GM23338 (cell line): ENCODE data around the gene CERS5. TPM values are rescaled to one million over a fixed set of nuclear protein-coding genes. Genes with fewer than 3 reads are reported as not detected.

Experiments
- ATAC-seq: fragments of 200-7000 bp; cut with Tn5 transposase; 3 replicates; pipeline ENCODE4 v1.9.1; 2020
- DNase-seq: peaks from one replicate; pipeline ENCODE4 v3.0.0-alpha.2; 2015; ENCODE audit warnings: low spot score
- H2AFZ ChIP-seq: fragments of 200-600 bp; sonication (generic); 2 replicates; pipeline ENCODE4 v1.8.0; 2016; ENCODE audit warnings: antibody characterized with exemption, mild to moderate bottlenecking, moderate library complexity
- H3F3A ChIP-seq: fragments of 200-600 bp; sonication (generic); replicated peaks from 2 replicates; pipeline ENCODE4 v1.8.0; 2017; ENCODE audit warnings: antibody characterized with exemption, mixed run types, low read depth
- H3K27ac ChIP-seq: fragments of 200-600 bp; sonication (generic); 2 replicates; pipeline ENCODE4 v1.6.1; 2016; ENCODE audit warnings: low read depth
- H3K27me3 ChIP-seq: fragments of 200-600 bp; sonication (generic); 2 replicates; pipeline ENCODE4 v1.8.0; 2016; ENCODE audit warnings: mild to moderate bottlenecking, mixed run types, moderate library complexity; ENCODE audit not compliant: insufficient read depth
- H3K36me3 ChIP-seq: fragments of 200-600 bp; sonication (generic); 2 replicates; pipeline ENCODE4 v1.8.0; 2016; ENCODE audit warnings: mild to moderate bottlenecking; ENCODE audit not compliant: insufficient read depth
- H3K4me1 ChIP-seq: fragments of 200-600 bp; sonication (generic); 2 replicates; pipeline ENCODE4 v1.8.0; 2016; ENCODE audit warnings: mild to moderate bottlenecking, moderate library complexity; ENCODE audit not compliant: insufficient read depth
- H3K4me2 ChIP-seq: fragments of 200-600 bp; sonication (generic); 2 replicates; pipeline ENCODE4 v1.7.1; 2017; ENCODE audit warnings: mixed run types
- H3K4me3 ChIP-seq: fragments of 200-600 bp; sonication (generic); 2 replicates; pipeline ENCODE4 v1.6.1; 2016; ENCODE audit warnings: mixed run types
- H3K79me2 ChIP-seq: fragments of 200-600 bp; sonication (generic); replicated peaks from 2 replicates; pipeline ENCODE4 v1.8.0; 2017; ENCODE audit warnings: mild to moderate bottlenecking; ENCODE audit not compliant: insufficient read depth
- H3K9me2 ChIP-seq: fragments of 200-600 bp; sonication (generic); 2 replicates; pipeline ENCODE4 v1.8.0; 2017; ENCODE audit not compliant: insufficient read depth
- H4K20me1 ChIP-seq: fragments of 200-600 bp; sonication (generic); replicated peaks from 2 replicates; pipeline ENCODE4 v1.8.0; 2017; ENCODE audit warnings: mild to moderate bottlenecking; ENCODE audit not compliant: insufficient read depth
- H3K27ac Mint-ChIP-seq: 2 replicates; pipeline ENCODE4 v1.8.0; 2020; ENCODE audit warnings: inconsistent platforms, mild to moderate bottlenecking, moderate library complexity, mixed read lengths
- H3K27me3 Mint-ChIP-seq: 3 replicates; pipeline ENCODE4 v1.8.0; 2022; ENCODE audit warnings: low read depth, mild to moderate bottlenecking, moderate library complexity, mixed read lengths, inconsistent platforms; ENCODE audit not compliant: insufficient read depth, poor library complexity
- H3K36me3 Mint-ChIP-seq: 3 replicates; pipeline ENCODE4 v1.8.0; 2021; ENCODE audit warnings: low read depth, mild to moderate bottlenecking, inconsistent platforms, moderate library complexity, mixed read lengths
- H3K4me1 Mint-ChIP-seq: 3 replicates; pipeline ENCODE4 v1.8.0; 2020; ENCODE audit warnings: mild to moderate bottlenecking, inconsistent platforms, mixed read lengths
- H3K4me3 Mint-ChIP-seq: 3 replicates; pipeline ENCODE4 v1.8.0; 2021; ENCODE audit warnings: moderate library complexity, mild to moderate bottlenecking, inconsistent platforms, mixed read lengths
- H3K9me3 Mint-ChIP-seq: 3 replicates; pipeline ENCODE4 v1.8.0; 2020; ENCODE audit warnings: moderate library complexity, mild to moderate bottlenecking, inconsistent platforms, mixed read lengths
- EZH2phosphoT487 ChIP-seq: fragments of 200-600 bp; sonication (generic); IDR thresholded peaks from one replicate; pipeline ENCODE4 v1.8.1; 2018; ENCODE audit warnings: antibody characterized with exemption; ENCODE audit not compliant: unreplicated experiment
- NANOG ChIP-seq: IDR thresholded peaks from 2 replicates; pipeline ENCODE4 v1.6.1; 2016; ENCODE audit warnings: antibody characterized with exemption, borderline replicate concordance
- REST ChIP-seq: IDR thresholded peaks from one replicate; pipeline ENCODE4 v1.6.1; 2018; ENCODE audit warnings: antibody characterized with exemption; ENCODE audit not compliant: unreplicated experiment
- STAT1 ChIP-seq: IDR thresholded peaks from one replicate; pipeline ENCODE4 v1.6.1; 2016; ENCODE audit warnings: antibody characterized with exemption; ENCODE audit not compliant: unreplicated experiment
- ZNF114 ChIP-seq: fragments of 250-450 bp; sonication (Bioruptor Pico); IDR thresholded peaks from 2 replicates; pipeline ENCODE4 v1.5.0; 2020; ENCODE audit warnings: mild to moderate bottlenecking, moderate library complexity
- ZNF331 ChIP-seq: fragments of 250-450 bp; sonication (Bioruptor Pico); IDR thresholded peaks from 2 replicates; pipeline ENCODE4 v1.5.0; 2020; ENCODE audit warnings: low read depth, mild to moderate bottlenecking, moderate library complexity
- ZNF462 ChIP-seq: fragments of 250-450 bp; sonication (Bioruptor Pico); IDR thresholded peaks from 2 replicates; pipeline ENCODE4 v1.5.0; 2020; ENCODE audit warnings: mild to moderate bottlenecking, moderate library complexity
- polyA plus RNA-seq: library from polyadenylated mRNA; unstranded; fragments of >200 nt; fragmentation: Nextera tagmentation; extraction: Ambion mirVana; gene quantifications from 2 replicates; pipeline ENCODE4 v1.2.1, GENCODE V29; 2016
- total RNA-seq: library from RNA; depleted of rRNA; stranded (reverse); fragments of >200 nt; shearing (Covaris generic); gene quantifications from 2 replicates; pipeline ENCODE4 v1.2.3, GENCODE V29; 2014

CERS5 gene
- total and polyA plus RNA-seq, 2 experiments from 2014 or later = 42.7 to 56.5 TPM

- Mint-ChIP-seq H3K4me3 (no peak overlapping the region), H3K9me3 (no peaks in the 10 kb centered on the region; the same call in 2 of the 3 replicates), H3K4me1 (peaks cover 11% of the 10 kb centered on the region; the same call in 2 of the 3 replicates), H3K36me3 (peaks cover 12% of the 10 kb centered on the region), H3K27ac (no peak overlapping the region), H3K27me3 (no peaks in the 10 kb centered on the region)
- Histone ChIP-seq H3K79me2 (peaks cover 90% of the 10 kb centered on the region), H3K9me2 (no peaks in the 10 kb centered on the region), H3K27ac (no peak overlapping the region), H3K4me1 (peaks cover 17% of the 10 kb centered on the region; the same call in 1 of the 2 replicates), H3K36me3 (no peaks in the 10 kb centered on the region), H3K27me3 (no peaks in the 10 kb centered on the region), H3K4me2 (no peak overlapping the region), H3F3A (no peaks in the 10 kb centered on the region), H4K20me1 (peaks cover 5% of the 10 kb centered on the region), H2AFZ (no peak overlapping the region), H3K4me3 (no peak overlapping the region)
- TF ChIP-seq REST (no peak), EZH2phosphoT487 (no peak), NANOG (no peak), ZNF331 (CRISPR knock-in tag) (no peak), ZNF462 (CRISPR knock-in tag) (no peak), STAT1 (no peak), ZNF114 (no peak)
- ATAC-seq (no peak), DNase-seq (no peak)
Observed at GRCh38 chr12:50215033-50215432, 47.9 kb upstream of the CERS5 start.
